NCI-H2029 treated with DMSO at 0.1 percent for 48 hours (cell line): ENCODE results near the gene RMDN3.

Source experiments
- DNase-seq: peaks from one replicate; lab custom pipeline; 2025; lab: John Stamatoyannopoulos, UW

RMDN3 gene

DNA sequence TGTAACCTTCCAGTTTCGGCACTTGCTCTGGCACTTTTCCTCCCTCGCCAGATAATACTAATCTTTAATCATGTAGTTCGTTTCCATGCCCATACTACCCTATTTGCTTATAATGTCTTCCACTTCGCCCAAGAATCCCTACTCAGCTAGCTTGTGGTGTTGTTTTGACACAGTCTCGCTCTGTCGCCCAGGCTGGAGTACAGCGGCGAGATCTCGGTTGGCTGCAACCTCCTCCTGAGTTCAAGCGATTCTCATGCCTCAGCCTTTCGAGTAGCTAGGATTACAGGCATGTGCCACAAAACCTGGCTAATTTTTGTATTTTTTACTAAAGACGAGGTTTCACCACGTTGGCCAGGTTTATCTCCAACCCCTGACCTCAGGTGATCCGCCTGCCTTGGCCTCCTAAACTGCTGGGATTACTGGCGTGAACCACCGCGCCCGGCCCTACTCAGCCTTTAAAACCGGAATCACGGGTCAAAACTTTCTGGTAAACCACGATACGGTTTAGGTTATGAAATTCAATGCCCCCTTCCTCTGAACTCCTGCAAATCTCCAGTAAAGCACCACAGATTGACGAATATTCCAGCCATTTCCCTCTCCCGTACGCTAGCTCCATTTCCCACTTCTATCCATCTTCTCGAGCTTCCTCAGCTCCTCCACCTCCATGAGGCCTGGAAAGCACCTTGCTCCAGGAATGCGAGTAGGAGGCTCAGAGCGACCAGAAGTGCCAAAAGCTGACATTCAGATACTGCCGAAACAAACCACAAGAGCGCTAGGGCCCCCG is 61.0 kb downstream of the RMDN3 start:
- DNase-seq = no peak

- no peak for DNase-seq
Measured at GRCh38 chr15:40691737-40692136, 63.3 kb downstream of the RMDN3 start.

GRCh38 chr15:40688932-40689799 is 65.9 kb downstream of the RMDN3 start:
- no peak for DNase-seq
